ENCODE data around the gene CD83.
A peak's percentile ranks its signal among the peaks of the same experiment; 100 is the strongest.

DNA sequence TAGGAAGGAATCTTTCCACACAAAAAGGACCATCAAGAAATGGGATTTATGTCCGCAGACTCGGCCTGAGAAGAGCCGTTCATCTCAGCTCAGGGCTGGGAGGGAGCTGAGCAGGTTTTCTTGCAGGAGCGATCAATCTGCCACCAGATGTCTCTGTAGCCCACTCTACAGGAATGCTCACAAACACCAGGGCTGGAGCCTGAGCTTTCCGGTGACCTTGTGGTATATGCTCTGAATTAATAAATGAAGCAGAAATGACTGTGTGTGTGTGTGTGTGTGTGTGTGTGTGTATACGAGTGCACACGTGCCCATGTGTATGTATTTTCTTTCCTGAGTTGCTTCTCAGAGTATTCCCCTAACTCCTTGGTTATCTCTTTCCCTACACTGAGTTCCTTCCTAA is 12.0 kb downstream of the CD83 start:
- peak in 5 of 7 experiments; percentile 12 to 70 (median 43) for TF ChIP-seq CTCF (IDR thresholded peaks at IDR 0.05)
- TF ChIP-seq POLR2A (IDR thresholded peaks at IDR 0.05): no peak

All from stomach (tissue), 4 donors.